ENCODE results near the gene PCNP.
"Not testable (repeated sequence)": the region's sequence is repeated elsewhere in the genome, so short reads cannot be mapped to it uniquely, and the experiment has no call there.

PCNP gene

GRCh38 chr3:101611023-101611422 is 37.0 kb downstream of the PCNP start:
- no peak for TF ChIP-seq ZNF274 (IDR thresholded peaks at IDR 0.05; ENCODE audit: low read depth, low read length)
- TF ChIP-seq YY1 (IDR thresholded peaks at IDR 0.05; ENCODE audit: insufficient read depth, insufficient read length), result no peak
- TF ChIP-seq SUZ12 (IDR thresholded peaks at IDR 0.05; ENCODE audit: extremely low read depth, insufficient read depth, insufficient read length), result no peak
- Histone ChIP-seq H3K4me1 (ENCODE audit: insufficient read depth, insufficient read length) (no peaks in the 10 kb centered on the region), H3K36me3 (ENCODE audit: insufficient read depth, insufficient read length, low read length) (no peaks in the 10 kb centered on the region), H3K27me3 (ENCODE audit: insufficient read depth, insufficient read length) (no peaks in the 10 kb centered on the region), H3K9me3 (ENCODE audit: insufficient read depth, low read length) (no peaks in the 10 kb centered on the region), H3K9ac (ENCODE audit: insufficient read length, low read depth) (no peak overlapping the region), H3K4me3 (ENCODE audit: insufficient read length, low read depth) (no peak overlapping the region)
- DNase-seq (ENCODE audit: low read depth, low spot score), result no peak

- not testable (repeated sequence) for H3K9me3 ChIP-seq (ENCODE audit: insufficient read depth, low read length); H3K4me3 ChIP-seq (ENCODE audit: insufficient read length, low read depth); H3K36me3 ChIP-seq (ENCODE audit: insufficient read depth, insufficient read length, low read length); H3K27me3 ChIP-seq (ENCODE audit: insufficient read depth, insufficient read length); H3K4me1 ChIP-seq (ENCODE audit: insufficient read depth, insufficient read length); H3K9ac ChIP-seq (ENCODE audit: insufficient read length, low read depth); DNase-seq (ENCODE audit: low read depth, low spot score)
These were observed 39.0 kb downstream of the PCNP start for GRCh38 chr3:101613014-101613413.

GRCh38 chr3:101615525-101615924 is 41.5 kb downstream of the PCNP start:
- no peak for DNase-seq (ENCODE audit: low read depth, low spot score)
- no peak overlapping the region for H3K9ac ChIP-seq (ENCODE audit: insufficient read length, low read depth)
- no peaks in the 10 kb centered on the region for H3K4me1 ChIP-seq (ENCODE audit: insufficient read depth, insufficient read length)
- no peaks in the 10 kb centered on the region for H3K27me3 ChIP-seq (ENCODE audit: insufficient read depth, insufficient read length)
- TF ChIP-seq YY1 (IDR thresholded peaks at IDR 0.05; ENCODE audit: insufficient read depth, insufficient read length) (no peak), SUZ12 (IDR thresholded peaks at IDR 0.05; ENCODE audit: extremely low read depth, insufficient read depth, insufficient read length) (no peak), ZNF274 (IDR thresholded peaks at IDR 0.05; ENCODE audit: low read depth, low read length) (no peak)
- H3K4me3 ChIP-seq (ENCODE audit: insufficient read length, low read depth), result no peak overlapping the region
- H3K36me3 ChIP-seq (ENCODE audit: insufficient read depth, insufficient read length, low read length), result no peaks in the 10 kb centered on the region
- no peaks in the 10 kb centered on the region for H3K9me3 ChIP-seq (ENCODE audit: insufficient read depth, low read length)

GRCh38 chr3:101617478-101617877 is 43.5 kb downstream of the PCNP start:
- Histone ChIP-seq H3K27me3 (ENCODE audit: insufficient read depth, insufficient read length) (no peaks in the 10 kb centered on the region), H3K4me3 (ENCODE audit: insufficient read length, low read depth) (no peak overlapping the region), H3K36me3 (ENCODE audit: insufficient read depth, insufficient read length, low read length) (no peaks in the 10 kb centered on the region), H3K9ac (ENCODE audit: insufficient read length, low read depth) (no peak overlapping the region), H3K9me3 (ENCODE audit: insufficient read depth, low read length) (no peaks in the 10 kb centered on the region), H3K4me1 (ENCODE audit: insufficient read depth, insufficient read length) (no peaks in the 10 kb centered on the region)
- TF ChIP-seq SUZ12 (IDR thresholded peaks at IDR 0.05; ENCODE audit: extremely low read depth, insufficient read depth, insufficient read length) (no peak), ZNF274 (IDR thresholded peaks at IDR 0.05; ENCODE audit: low read depth, low read length) (no peak)
- DNase-seq (ENCODE audit: low read depth, low spot score), result no peak

- Histone ChIP-seq H3K4me3 (ENCODE audit: insufficient read length, low read depth) (no peak overlapping the region), H3K36me3 (ENCODE audit: insufficient read depth, insufficient read length, low read length) (no peaks in the 10 kb centered on the region), H3K27me3 (ENCODE audit: insufficient read depth, insufficient read length) (no peaks in the 10 kb centered on the region), H3K9me3 (ENCODE audit: insufficient read depth, low read length) (no peaks in the 10 kb centered on the region), H3K9ac (ENCODE audit: insufficient read length, low read depth) (no peak overlapping the region), H3K4me1 (ENCODE audit: insufficient read depth, insufficient read length) (no peaks in the 10 kb centered on the region)
- DNase-seq (ENCODE audit: low read depth, low spot score), result no peak
- TF ChIP-seq SUZ12 (IDR thresholded peaks at IDR 0.05; ENCODE audit: extremely low read depth, insufficient read depth, insufficient read length) (no peak), ZNF274 (IDR thresholded peaks at IDR 0.05; ENCODE audit: low read depth, low read length) (no peak), YY1 (IDR thresholded peaks at IDR 0.05; ENCODE audit: insufficient read depth, insufficient read length) (no peak)
These were observed 44.7 kb downstream of the PCNP start for GRCh38 chr3:101618726-101619125.

GRCh38 chr3:101619734-101620133 is 45.8 kb downstream of the PCNP start:
- Histone ChIP-seq H3K27me3 (ENCODE audit: insufficient read depth, insufficient read length) (no peaks in the 10 kb centered on the region), H3K9ac (ENCODE audit: insufficient read length, low read depth) (no peak overlapping the region), H3K9me3 (ENCODE audit: insufficient read depth, low read length) (peaks cover 5% of the 10 kb centered on the region; the same call in 1 of the 2 replicates), H3K4me1 (ENCODE audit: insufficient read depth, insufficient read length) (no peaks in the 10 kb centered on the region), H3K36me3 (ENCODE audit: insufficient read depth, insufficient read length, low read length) (no peaks in the 10 kb centered on the region), H3K4me3 (ENCODE audit: insufficient read length, low read depth) (no peak overlapping the region)
- no peak for DNase-seq (ENCODE audit: low read depth, low spot score)
- no peak for TF ChIP-seq SUZ12 (IDR thresholded peaks at IDR 0.05; ENCODE audit: extremely low read depth, insufficient read depth, insufficient read length)
- no peak for TF ChIP-seq YY1 (IDR thresholded peaks at IDR 0.05; ENCODE audit: insufficient read depth, insufficient read length)
- TF ChIP-seq ZNF274 (IDR thresholded peaks at IDR 0.05; ENCODE audit: low read depth, low read length), result no peak

GRCh38 chr3:101623656-101624055 is 49.7 kb downstream of the PCNP start:
- no peak for DNase-seq (ENCODE audit: low read depth, low spot score)
- TF ChIP-seq SUZ12 (IDR thresholded peaks at IDR 0.05; ENCODE audit: extremely low read depth, insufficient read depth, insufficient read length), result no peak
- no peak for TF ChIP-seq ZNF274 (IDR thresholded peaks at IDR 0.05; ENCODE audit: low read depth, low read length)
- TF ChIP-seq YY1 (IDR thresholded peaks at IDR 0.05; ENCODE audit: insufficient read depth, insufficient read length), result no peak
- no peaks in the 10 kb centered on the region for H3K36me3 ChIP-seq (ENCODE audit: insufficient read depth, insufficient read length, low read length)

GRCh38 chr3:101624857-101625256 is 50.9 kb downstream of the PCNP start:
- H3K9me3 ChIP-seq (ENCODE audit: insufficient read depth, low read length), result peaks cover 15% of the 10 kb centered on the region; the same call in 1 of the 2 replicates
- TF ChIP-seq YY1 (IDR thresholded peaks at IDR 0.05; ENCODE audit: insufficient read depth, insufficient read length) (no peak), ZNF274 (IDR thresholded peaks at IDR 0.05; ENCODE audit: low read depth, low read length) (no peak)
- no peaks in the 10 kb centered on the region for H3K36me3 ChIP-seq (ENCODE audit: insufficient read depth, insufficient read length, low read length)
- H3K4me1 ChIP-seq (ENCODE audit: insufficient read depth, insufficient read length), result no peaks in the 10 kb centered on the region
- no peak overlapping the region for H3K9ac ChIP-seq (ENCODE audit: insufficient read length, low read depth)
- no peak for DNase-seq (ENCODE audit: low read depth, low spot score)
- no peaks in the 10 kb centered on the region for H3K27me3 ChIP-seq (ENCODE audit: insufficient read depth, insufficient read length)
- no peak overlapping the region for H3K4me3 ChIP-seq (ENCODE audit: insufficient read length, low read depth)

More at GRCh38 chr3:101623656-101624055, 49.7 kb downstream of the PCNP start:
- Histone ChIP-seq H3K4me1 (ENCODE audit: insufficient read depth, insufficient read length) (no peaks in the 10 kb centered on the region), H3K9ac (ENCODE audit: insufficient read length, low read depth) (no peak overlapping the region), H3K27me3 (ENCODE audit: insufficient read depth, insufficient read length) (no peaks in the 10 kb centered on the region), H3K9me3 (ENCODE audit: insufficient read depth, low read length) (peaks cover 15% of the 10 kb centered on the region; the same call in 1 of the 2 replicates), H3K4me3 (ENCODE audit: insufficient read length, low read depth) (no peak overlapping the region)
